OCI-LY1 (cell line): Measurements from ENCODE around the gene PARD6A.

Source experiments
- EZH2 ChIP-seq: fragments of 200-600 bp; sonication (generic), shearing (Covaris generic); IDR thresholded peaks from 2 replicates; pipeline ENCODE4 v1.8.0; 2017; ENCODE audit warnings: borderline replicate concordance, mixed run types, mild to moderate bottlenecking, antibody characterized with exemption, low read length, moderate library complexity, mixed read lengths
- TF ChIP-seq, protein P1 (sequence below): fragments of 200-600 bp; sonication (generic), shearing (Covaris generic); IDR thresholded peaks from 2 replicates; pipeline ENCODE4 v1.5.1; 2017; ENCODE audit warnings: mild to moderate bottlenecking, antibody characterized with exemption, low read length, moderate library complexity, mixed read lengths

DNA sequence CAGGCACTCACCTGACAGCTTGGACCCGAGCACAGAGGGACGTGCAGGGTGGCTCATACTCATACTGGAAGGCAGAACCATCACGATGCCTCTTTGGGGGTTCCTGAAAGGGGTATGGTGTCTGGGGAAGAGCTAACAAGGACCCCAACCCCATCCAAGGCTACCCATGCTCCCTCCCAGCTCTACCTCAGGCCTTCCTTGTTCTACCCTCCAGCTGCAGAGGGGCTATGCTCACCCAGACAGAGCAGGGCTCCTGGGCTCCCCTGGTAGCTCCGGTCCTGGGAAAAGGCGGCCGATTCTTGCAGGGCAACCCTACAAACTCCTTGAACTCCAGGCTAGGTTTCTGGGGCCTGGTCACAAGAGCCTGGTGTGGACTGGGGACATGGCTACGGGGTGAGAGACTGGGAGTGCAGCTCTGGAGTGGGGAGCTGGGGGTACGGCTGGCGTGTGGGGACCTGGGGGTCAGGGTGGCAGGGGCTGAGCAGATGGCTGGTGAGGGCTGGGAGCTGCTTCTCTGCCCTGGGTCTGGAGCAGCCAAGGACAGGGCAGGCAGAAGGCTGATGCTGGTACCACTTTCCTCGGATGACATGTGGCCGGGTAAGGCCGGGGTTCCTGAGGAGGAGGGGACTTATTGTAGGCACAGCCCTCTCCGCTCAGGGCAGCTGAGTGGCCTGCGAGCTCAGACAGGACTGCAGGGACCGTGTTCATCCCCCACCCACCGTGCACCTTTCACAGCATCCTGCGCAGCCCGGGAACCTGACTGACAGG, 2.8 kb upstream of the PARD6A start:
- TF ChIP-seq, protein P1, sequence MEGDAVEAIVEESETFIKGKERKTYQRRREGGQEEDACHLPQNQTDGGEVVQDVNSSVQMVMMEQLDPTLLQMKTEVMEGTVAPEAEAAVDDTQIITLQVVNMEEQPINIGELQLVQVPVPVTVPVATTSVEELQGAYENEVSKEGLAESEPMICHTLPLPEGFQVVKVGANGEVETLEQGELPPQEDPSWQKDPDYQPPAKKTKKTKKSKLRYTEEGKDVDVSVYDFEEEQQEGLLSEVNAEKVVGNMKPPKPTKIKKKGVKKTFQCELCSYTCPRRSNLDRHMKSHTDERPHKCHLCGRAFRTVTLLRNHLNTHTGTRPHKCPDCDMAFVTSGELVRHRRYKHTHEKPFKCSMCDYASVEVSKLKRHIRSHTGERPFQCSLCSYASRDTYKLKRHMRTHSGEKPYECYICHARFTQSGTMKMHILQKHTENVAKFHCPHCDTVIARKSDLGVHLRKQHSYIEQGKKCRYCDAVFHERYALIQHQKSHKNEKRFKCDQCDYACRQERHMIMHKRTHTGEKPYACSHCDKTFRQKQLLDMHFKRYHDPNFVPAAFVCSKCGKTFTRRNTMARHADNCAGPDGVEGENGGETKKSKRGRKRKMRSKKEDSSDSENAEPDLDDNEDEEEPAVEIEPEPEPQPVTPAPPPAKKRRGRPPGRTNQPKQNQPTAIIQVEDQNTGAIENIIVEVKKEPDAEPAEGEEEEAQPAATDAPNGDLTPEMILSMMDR: no peak
- TF ChIP-seq EZH2: no peak
